ENCODE results near the gene MPPED2. TPM values are rescaled to one million over a fixed set of nuclear protein-coding genes. Genes with fewer than 3 reads are reported as not detected.

The MPPED2 gene
- total and polyA plus RNA-seq, 2 donors (not counting 3 experiments of a cell fraction or from before 2014, with no cell fraction given) = not detected

DNA sequence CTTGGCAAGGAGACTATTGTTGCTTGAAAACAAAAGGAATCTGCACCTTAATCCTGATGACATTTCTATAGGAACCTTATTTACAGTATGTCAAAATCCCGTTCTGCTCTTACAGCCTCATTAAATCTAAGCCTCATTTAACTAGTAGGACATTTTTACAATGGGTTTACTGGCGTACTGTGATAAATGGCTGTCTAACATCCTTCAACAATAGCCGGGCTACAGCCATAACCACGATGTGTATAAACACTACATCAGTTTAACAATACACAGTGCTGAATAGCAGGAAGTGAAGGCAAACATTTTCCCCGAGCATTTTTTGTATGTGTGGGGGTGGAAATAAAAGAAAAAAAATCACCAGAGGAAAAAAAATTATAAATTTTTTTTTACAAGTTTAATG is 132.0 kb downstream of the MPPED2 start:
- Histone ChIP-seq H3K79me2 (ENCODE audit: control insufficient read depth, insufficient read depth, low read length) (no peaks in the 10 kb centered on the region), H3K9me3 (replicated peaks; ENCODE audit: control insufficient read depth, insufficient read depth, low read length) (no peaks in the 10 kb centered on the region), H3K9me1 (replicated peaks; ENCODE audit: control insufficient read depth, extremely low read depth, insufficient read depth, low read length) (no peaks in the 10 kb centered on the region), H3K4me2 (ENCODE audit: insufficient read depth, low read length) (no peak overlapping the region), H3K27ac (ENCODE audit: insufficient read depth, low read depth, low read length) (no peak overlapping the region), H2AFZ (ENCODE audit: low read depth, low read length) (no peak overlapping the region), H3K9ac (replicated peaks; ENCODE audit: extremely low read depth, insufficient read depth, low read length) (no peak overlapping the region), H3K4me3 (replicated peaks in 1 of 3; ENCODE audit: insufficient read depth in 1 of 3, low read depth in 1 of 3, low read length in 3 of 3) (no peak overlapping the region), H3K27me3 (ENCODE audit: control insufficient read depth in 2 of 2, insufficient read depth in 2 of 2, low read length in 2 of 2) (no peaks in the 10 kb centered on the region), H4K20me1 (replicated peaks; ENCODE audit: control insufficient read depth, extremely low read depth, insufficient read depth, low read length) (no peaks in the 10 kb centered on the region), H3K4me1 (ENCODE audit: control insufficient read depth, extremely low read depth, insufficient read depth, low read length) (no peaks in the 10 kb centered on the region), H3K36me3 (ENCODE audit: control insufficient read depth in 2 of 2, extremely low read depth in 1 of 2, insufficient read depth in 2 of 2, low read length in 2 of 2) (no peaks in the 10 kb centered on the region)
- FAIRE-seq (no peak), DNase-seq (ENCODE audit: low read depth, low spot score) (peak; percentile 6)
- no TSS peak for BruUV-seq (replicated peaks)
- TF ChIP-seq POLR2A (IDR thresholded peaks at IDR 0.05; ENCODE audit: low read depth, low read length) (no peak), FOS (IDR thresholded peaks at IDR 0.05; ENCODE audit: borderline replicate concordance, insufficient read depth, low read length) (no peak), POLR2AphosphoS5 (IDR thresholded peaks at IDR 0.05; ENCODE audit: insufficient read depth, low read depth, low read length) (no peak), EZH2 (IDR thresholded peaks at IDR 0.05; ENCODE audit: borderline replicate concordance, low read depth, low read length, severe bottlenecking) (no peak), GATA2 (IDR thresholded peaks at IDR 0.05; ENCODE audit: insufficient read depth, insufficient read length, low read depth, low read length) (no peak), MYC (IDR thresholded peaks at IDR 0.05; ENCODE audit: low read depth, low read length) (no peak), JUN (IDR thresholded peaks at IDR 0.05; ENCODE audit: borderline replicate concordance, insufficient read depth, insufficient read length, low read depth) (no peak)
- TF ChIP-seq, protein P1, sequence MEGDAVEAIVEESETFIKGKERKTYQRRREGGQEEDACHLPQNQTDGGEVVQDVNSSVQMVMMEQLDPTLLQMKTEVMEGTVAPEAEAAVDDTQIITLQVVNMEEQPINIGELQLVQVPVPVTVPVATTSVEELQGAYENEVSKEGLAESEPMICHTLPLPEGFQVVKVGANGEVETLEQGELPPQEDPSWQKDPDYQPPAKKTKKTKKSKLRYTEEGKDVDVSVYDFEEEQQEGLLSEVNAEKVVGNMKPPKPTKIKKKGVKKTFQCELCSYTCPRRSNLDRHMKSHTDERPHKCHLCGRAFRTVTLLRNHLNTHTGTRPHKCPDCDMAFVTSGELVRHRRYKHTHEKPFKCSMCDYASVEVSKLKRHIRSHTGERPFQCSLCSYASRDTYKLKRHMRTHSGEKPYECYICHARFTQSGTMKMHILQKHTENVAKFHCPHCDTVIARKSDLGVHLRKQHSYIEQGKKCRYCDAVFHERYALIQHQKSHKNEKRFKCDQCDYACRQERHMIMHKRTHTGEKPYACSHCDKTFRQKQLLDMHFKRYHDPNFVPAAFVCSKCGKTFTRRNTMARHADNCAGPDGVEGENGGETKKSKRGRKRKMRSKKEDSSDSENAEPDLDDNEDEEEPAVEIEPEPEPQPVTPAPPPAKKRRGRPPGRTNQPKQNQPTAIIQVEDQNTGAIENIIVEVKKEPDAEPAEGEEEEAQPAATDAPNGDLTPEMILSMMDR (IDR thresholded peaks at IDR 0.05; ENCODE audit: extremely low read depth in 1 of 2, insufficient read depth in 1 of 2, low read depth in 1 of 2, low read length in 2 of 2) = no peak
- TF ChIP-seq, protein P2, sequence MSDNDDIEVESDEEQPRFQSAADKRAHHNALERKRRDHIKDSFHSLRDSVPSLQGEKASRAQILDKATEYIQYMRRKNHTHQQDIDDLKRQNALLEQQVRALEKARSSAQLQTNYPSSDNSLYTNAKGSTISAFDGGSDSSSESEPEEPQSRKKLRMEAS (IDR thresholded peaks at IDR 0.05; ENCODE audit: insufficient read depth, insufficient read length) = no peak
- ChIA-PET CTCF (no interaction called here), POLR2A (no interaction called here)
- dilution Hi-C loops (cut with MboI; ENCODE audit: extremely low pct_ligation_motif_present, low sequenced_read_pairs) (no loop called here), intact Hi-C loops (cut with micrococcal nuclease) (no loop called here)
